Heart right ventricle (tissue), 16 donors: Measurements from ENCODE around the gene KLF3. TPM values are rescaled to one million over a fixed set of nuclear protein-coding genes. Genes with fewer than 3 reads are reported as not detected.

Source experiments
- ATAC-seq, 8 donors: fragments of 200-7000 bp; cut with Tn5 transposase; one replicate each; pipeline ENCODE4 v1.9.1; 2020; ENCODE audit warnings: mild to moderate bottlenecking in 8 of 8, moderate library complexity in 8 of 8, moderate number of reproducible peaks in 1 of 8
- DNase-seq, 2 donors: peaks; one replicate each; pipeline ENCODE4 v3.0.0-alpha.2; 2020
- H3K27ac ChIP-seq, 10 donors: fragments of 200-600 bp; sonication (generic) in 2 of 10; one replicate each; pipeline versions ENCODE4 v1.5.0 to v1.8.0; 2020 to 2022; ENCODE audit warnings: mild to moderate bottlenecking in 3 of 10
- H3K27me3 ChIP-seq, 7 donors: fragments of 200-600 bp; one replicate each; pipeline ENCODE4 v1.8.0; 2021 to 2022; ENCODE audit warnings: mild to moderate bottlenecking in 2 of 7
- H3K36me3 ChIP-seq, 9 donors: fragments of 200-600 bp; sonication (generic) in 1 of 9; one replicate each; pipeline versions ENCODE4 v1.5.0 to v1.8.0; 2020 to 2022; ENCODE audit warnings: mild to moderate bottlenecking in 2 of 9
- H3K4me1 ChIP-seq, 9 donors: fragments of 200-600 bp; sonication (generic) in 1 of 9; one replicate each; pipeline versions ENCODE4 v1.5.0 to v1.8.0; 2020 to 2022; ENCODE audit warnings: mild to moderate bottlenecking in 4 of 9
- H3K4me3 ChIP-seq, 10 donors: fragments of 200-600 bp; sonication (generic) in 2 of 10; one replicate each; pipeline versions ENCODE4 v1.5.0 to v1.8.0; 2020 to 2022; ENCODE audit warnings: mild to moderate bottlenecking in 7 of 10, moderate library complexity in 2 of 10
- H3K9me3 ChIP-seq, 11 donors: fragments of 200-600 bp in 10 of 11; sonication (generic) in 2 of 11; one replicate each; pipeline versions ENCODE4 v1.5.0 to v1.8.0; 2013 to 2022; ENCODE audit warnings: mild to moderate bottlenecking in 2 of 11, control low read depth in 1 of 11, moderate library complexity in 1 of 11
- WGBS, 2 donors: extraction: QIAGEN DNeasy Blood & Tissue Kit; methylation state at CpG; one replicate each; pipeline ENCODE4 v1.1.7; 2013; ENCODE audit warnings: inconsistent platforms in 1 of 2; 5-methylcytosine and 5-hydroxymethylcytosine counted together
- intact Hi-C, 10 donors: fragments of 100-400 bp; cut with DNase I; formaldehyde crosslinking; loops; one replicate each; pipeline versions ENCODE4 v1.11.1 to v1.14.2; 2022
- polyA plus RNA-seq, 2 donors: library from polyadenylated mRNA; stranded (reverse); fragments of 200-250 nt; gene quantifications; one replicate each; pipeline ENCODE4 v1.2.3, GENCODE V29; 2013
- total RNA-seq, 10 donors: library from RNA; stranded (reverse); fragmentation: NEBNext Ultra II Directional in 3 of 10; extraction: Animal tissue kit (Norgen Biotek cat#: 25700) in 3 of 10; gene quantifications; one replicate each; pipeline versions ENCODE4 v1.2.1 to v1.2.4, GENCODE V29; 2021 to 2023
- TF ChIP-seq, protein P1 (sequence below), 9 donors: fragments of 200-600 bp; sonication (generic) in 2 of 9; IDR thresholded peaks; one replicate each; pipeline versions ENCODE4 v1.5.0 to v1.8.0; 2021 to 2022; ENCODE audit warnings: antibody characterized with exemption in 9 of 9, mild to moderate bottlenecking in 5 of 9, moderate library complexity in 1 of 9
- donor health status: Arrhythmogenic right ventricular cardiomyopathy.
- donor health status: ischemic (EF 13 %, LVEDD 7.1; RV severe dilation, severe dysfunction).
- donor health status: healthy with polysubstance abuse.
- donor health status: DM: no; HTN: yes; CAD: no.
- donor health status: DM: no; HTN: no; CAD: no.
- donor health status: ischemic (EF 25% LVEDD 6.9; RV normal size, moderate dysfunction).
- donor health status: ischemic (EF 25% LVEDD 5.7; RV mildly dilated, moderate dysfunction).
- donor health status: healthy.
- donor health status: DM: yes; HTN: yes; CAD: no.
- donor health status: Ischemic cardiomyopathy.
- donor health status: ischemic (EF 35%, LVEDD 5.7; RV mildly dilated, moderate dysfunction).
- donor health status: nonischemic (EF 11% LVEDD 7.7; RV severe dilation, severe dysfunction).
- donor health status: DM: yes; HTN: yes; CAD: no.
- donor health status: PGD.
- donor health status: ischemic (EF 29% LVEDD 5.4; RV normal size, mild dysfunction).
- donor health status: nonischemic (EF 23%, LVEDD 6.1; RV moderate dilation, normal function).

The KLF3 gene
- total and polyA plus RNA-seq, 12 donors = 9.9 to 25.1 (median 19.4) TPM

DNA sequence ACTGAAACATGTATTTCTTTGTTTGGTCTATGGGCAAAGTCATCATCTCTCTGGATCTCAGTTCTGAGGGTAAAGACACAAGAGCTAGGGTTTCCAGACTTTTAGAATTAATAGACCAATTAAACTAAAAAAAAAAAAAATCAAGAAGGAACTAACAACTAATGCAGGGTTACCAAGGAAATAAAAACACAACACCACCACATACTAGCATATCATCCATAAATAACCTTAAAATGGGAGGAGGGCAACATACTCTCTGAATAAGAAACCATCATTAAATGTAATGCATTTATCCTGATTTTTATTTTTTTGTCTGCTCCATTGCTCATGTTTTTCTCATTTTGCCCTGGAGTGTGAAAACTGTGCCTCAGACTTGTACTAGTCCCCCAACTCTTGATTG is 33.5 kb upstream of the KLF3 start:
- TF ChIP-seq, protein P1, sequence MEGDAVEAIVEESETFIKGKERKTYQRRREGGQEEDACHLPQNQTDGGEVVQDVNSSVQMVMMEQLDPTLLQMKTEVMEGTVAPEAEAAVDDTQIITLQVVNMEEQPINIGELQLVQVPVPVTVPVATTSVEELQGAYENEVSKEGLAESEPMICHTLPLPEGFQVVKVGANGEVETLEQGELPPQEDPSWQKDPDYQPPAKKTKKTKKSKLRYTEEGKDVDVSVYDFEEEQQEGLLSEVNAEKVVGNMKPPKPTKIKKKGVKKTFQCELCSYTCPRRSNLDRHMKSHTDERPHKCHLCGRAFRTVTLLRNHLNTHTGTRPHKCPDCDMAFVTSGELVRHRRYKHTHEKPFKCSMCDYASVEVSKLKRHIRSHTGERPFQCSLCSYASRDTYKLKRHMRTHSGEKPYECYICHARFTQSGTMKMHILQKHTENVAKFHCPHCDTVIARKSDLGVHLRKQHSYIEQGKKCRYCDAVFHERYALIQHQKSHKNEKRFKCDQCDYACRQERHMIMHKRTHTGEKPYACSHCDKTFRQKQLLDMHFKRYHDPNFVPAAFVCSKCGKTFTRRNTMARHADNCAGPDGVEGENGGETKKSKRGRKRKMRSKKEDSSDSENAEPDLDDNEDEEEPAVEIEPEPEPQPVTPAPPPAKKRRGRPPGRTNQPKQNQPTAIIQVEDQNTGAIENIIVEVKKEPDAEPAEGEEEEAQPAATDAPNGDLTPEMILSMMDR (IDR thresholded peaks at IDR 0.05) = no peak
- intact Hi-C loops = no loop called here
- Histone ChIP-seq H3K9me3 (no peaks in the 10 kb centered on the region), H3K4me1 (peaks cover 0 to 11% (median 5%) of the 10 kb centered on the region in 9 donors), H3K36me3 (no peaks in the 10 kb centered on the region), H3K27me3 (no peaks in the 10 kb centered on the region), H3K27ac (no peak overlapping the region), H3K4me3 (no peak overlapping the region)
- ATAC-seq = no peak
- DNase-seq = no peak

DNA sequence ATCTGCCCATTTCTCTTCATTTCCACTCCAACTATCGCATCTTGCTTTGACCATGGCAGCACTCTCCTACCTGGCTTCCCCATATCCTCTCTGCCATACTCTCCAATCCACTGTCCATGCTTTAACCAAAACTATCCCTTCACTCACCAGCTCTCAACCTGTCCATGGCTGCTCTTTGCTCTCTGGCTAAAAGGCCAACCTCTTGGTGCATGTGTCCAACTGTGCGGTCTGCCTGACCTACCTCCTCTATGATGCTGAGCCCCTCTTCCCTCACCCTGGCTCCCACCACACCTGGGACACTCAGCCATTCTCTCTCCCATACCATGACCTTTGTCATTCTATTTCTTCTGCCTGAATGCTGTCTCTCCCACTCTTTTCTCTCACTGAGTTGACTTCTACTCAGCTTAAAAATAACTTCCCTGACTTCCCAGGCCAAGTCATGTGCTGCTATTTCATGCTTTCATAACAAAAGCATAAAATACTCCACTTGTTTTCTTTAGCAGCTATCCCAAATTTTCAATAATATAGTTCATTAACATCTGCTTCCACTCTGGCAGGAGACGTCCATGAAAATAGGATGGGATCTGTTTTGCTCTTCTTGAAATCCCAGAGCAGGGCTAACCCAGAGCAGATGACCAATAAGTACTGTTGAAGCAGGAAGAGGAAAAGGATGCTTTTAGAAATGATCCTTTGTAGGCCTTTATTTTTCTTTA is 29.8 kb upstream of the KLF3 start:
- 77 to 79% methylated on average over 3 of the region's 3 CpGs for WGBS, 2 donors
- Histone ChIP-seq H3K27ac (peak overlapping the region in 2 of 10 donors; percentile 20 to 49), H3K4me1 (peaks cover 0 to 11% (median 5%) of the 10 kb centered on the region in 9 donors), H3K4me3 (no peak overlapping the region), H3K36me3 (no peaks in the 10 kb centered on the region), H3K9me3 (no peaks in the 10 kb centered on the region), H3K27me3 (no peaks in the 10 kb centered on the region)
- TF ChIP-seq, protein P1 (IDR thresholded peaks at IDR 0.05) = no peak
- ATAC-seq = peak in 4 of 8 donors; percentile 33 to 47 (median 37)
- intact Hi-C loops = no loop called here
- DNase-seq = no peak

DNA sequence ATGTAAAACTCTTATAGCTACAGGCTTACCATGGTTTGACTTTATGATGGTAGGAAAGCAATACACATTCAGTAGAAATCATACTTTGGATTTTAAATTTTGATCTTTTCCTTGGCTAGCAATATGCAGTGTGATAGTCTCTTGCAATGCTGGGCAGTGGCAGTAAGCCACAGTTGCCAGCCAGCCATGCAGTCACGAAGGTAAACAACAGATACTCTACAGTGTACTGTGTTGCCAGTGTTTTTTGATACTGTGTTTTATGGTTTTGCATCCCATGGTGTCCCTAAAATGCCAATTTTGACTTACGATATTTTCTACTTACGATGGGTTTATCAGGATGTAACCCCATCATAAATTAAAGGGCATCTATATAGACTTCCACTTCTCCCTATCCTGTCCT is 24.8 kb upstream of the KLF3 start:
- ATAC-seq (no peak), DNase-seq (no peak)
- intact Hi-C loops = no loop called here
- TF ChIP-seq, protein P1 (IDR thresholded peaks at IDR 0.05) = no peak
- 96 to 99% methylated on average over 3 of the region's 3 CpGs for WGBS, 2 donors
- Histone ChIP-seq H3K4me1 (peaks cover 0 to 5% (median 0%) of the 10 kb centered on the region in 9 donors), H3K27me3 (no peaks in the 10 kb centered on the region), H3K36me3 (no peaks in the 10 kb centered on the region), H3K4me3 (no peak overlapping the region), H3K27ac (no peak overlapping the region), H3K9me3 (no peaks in the 10 kb centered on the region)

DNA sequence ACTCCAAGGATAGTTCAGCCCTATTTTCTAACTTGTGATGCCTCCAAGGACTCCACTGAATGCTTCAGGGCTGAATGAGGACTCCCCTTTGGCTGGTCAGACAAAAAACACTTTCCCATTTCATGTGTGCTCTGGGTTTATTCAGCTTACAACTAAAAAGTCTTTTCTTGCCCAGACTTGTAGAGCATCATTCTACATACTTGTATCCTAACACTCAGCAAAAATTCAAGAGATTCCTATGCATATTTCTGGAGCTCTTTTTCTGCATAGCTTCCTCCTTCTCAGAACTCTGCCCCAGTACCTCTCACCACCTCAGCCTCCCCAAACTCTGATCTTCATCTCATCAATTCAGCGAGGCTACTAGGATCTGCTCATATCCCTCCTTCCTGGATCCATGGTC is 22.2 kb upstream of the KLF3 start:
- H3K27me3 ChIP-seq = no peaks in the 10 kb centered on the region
- intact Hi-C loops = loop anchor here in 1 of 10 donors (10.0 kb wide), 1 partner anchor 267 kb away; no protein-coding TSS in a partner anchor
- H3K4me3 ChIP-seq = no peak overlapping the region
- H3K27ac ChIP-seq = no peak overlapping the region
- ATAC-seq (no peak), DNase-seq (no peak)
- no peaks in the 10 kb centered on the region for H3K9me3 ChIP-seq
- no peaks in the 10 kb centered on the region for H3K4me1 ChIP-seq
- WGBS, 2 donors = 94 to 97% methylated on average over 1 of the region's 1 CpG
- no peaks in the 10 kb centered on the region for H3K36me3 ChIP-seq
- TF ChIP-seq, protein P1 (IDR thresholded peaks at IDR 0.05) = no peak
